Activated naive CD4-positive, alpha-beta T cell treated with anti-CD3 and anti-CD28 coated beads, Interleukin-2, amount 50 U/mL, for 24 hours (primary cell): ENCODE results near the gene HSD11B1.

Experiments
- H3K27ac Mint-ChIP-seq: one replicate; pipeline ENCODE4 v1.8.0; 2021; ENCODE audit warnings: mild to moderate bottlenecking, mixed read lengths
- H3K27me3 Mint-ChIP-seq: one replicate; pipeline ENCODE4 v1.8.0; 2021; ENCODE audit warnings: mixed read lengths
- H3K36me3 Mint-ChIP-seq: one replicate; pipeline ENCODE4 v1.8.0; 2021; ENCODE audit warnings: mixed read lengths
- H3K4me1 Mint-ChIP-seq: one replicate; pipeline ENCODE4 v1.8.0; 2021; ENCODE audit warnings: mixed read lengths
- H3K4me3 Mint-ChIP-seq: one replicate; pipeline ENCODE4 v1.8.0; 2021; ENCODE audit warnings: mild to moderate bottlenecking, mixed read lengths
- H3K9me3 Mint-ChIP-seq: one replicate; pipeline ENCODE4 v1.8.0; 2021; ENCODE audit warnings: mixed read lengths

Gene HSD11B1

DNA sequence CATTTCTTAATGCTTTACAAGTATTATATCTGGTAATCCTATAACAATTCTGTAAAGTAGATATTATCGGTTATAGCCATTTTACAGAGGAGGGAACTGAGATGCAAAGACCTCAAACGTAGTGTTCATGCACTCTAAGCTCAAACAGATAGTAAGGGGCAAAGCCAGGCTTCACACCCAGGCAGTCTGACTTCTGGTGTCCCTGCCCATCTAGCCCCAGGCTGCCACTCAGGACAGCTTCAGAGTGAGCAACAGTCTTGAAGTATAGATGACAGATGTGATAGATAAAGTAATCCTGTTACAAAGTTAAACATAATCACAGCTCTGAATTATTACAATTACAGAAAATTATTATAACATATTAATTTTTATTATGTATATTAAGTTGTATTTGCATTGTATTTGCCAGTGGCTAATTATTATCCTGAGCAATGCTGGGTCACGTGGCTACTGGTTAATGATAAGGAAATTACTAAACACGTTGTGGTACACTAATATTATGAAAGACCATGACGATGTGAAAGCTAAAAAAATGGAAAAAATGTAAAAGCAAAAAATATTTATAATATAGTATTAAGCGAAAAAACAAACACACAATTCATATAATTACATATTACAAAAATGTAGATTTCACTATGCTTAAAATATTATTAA lies 45.2 kb downstream of the HSD11B1 start:
- Mint-ChIP-seq H3K36me3 (no peaks in the 10 kb centered on the region), H3K27ac (peak overlapping the region; percentile 56), H3K9me3 (no peaks in the 10 kb centered on the region), H3K4me1 (peaks cover 76% of the 10 kb centered on the region), H3K27me3 (no peaks in the 10 kb centered on the region), H3K4me3 (peak overlapping the region; percentile 0)

GRCh38 chr1:209751627-209752231 lies 47.1 kb downstream of the HSD11B1 start:
- peak overlapping the region; percentile 79 for H3K4me3 Mint-ChIP-seq
- H3K4me1 Mint-ChIP-seq: peaks cover 81% of the 10 kb centered on the region
- peak overlapping the region; percentile 98 for H3K27ac Mint-ChIP-seq
- H3K9me3 Mint-ChIP-seq: no peaks in the 10 kb centered on the region
- no peaks in the 10 kb centered on the region for H3K27me3 Mint-ChIP-seq
- H3K36me3 Mint-ChIP-seq: peaks cover 6% of the 10 kb centered on the region

DNA sequence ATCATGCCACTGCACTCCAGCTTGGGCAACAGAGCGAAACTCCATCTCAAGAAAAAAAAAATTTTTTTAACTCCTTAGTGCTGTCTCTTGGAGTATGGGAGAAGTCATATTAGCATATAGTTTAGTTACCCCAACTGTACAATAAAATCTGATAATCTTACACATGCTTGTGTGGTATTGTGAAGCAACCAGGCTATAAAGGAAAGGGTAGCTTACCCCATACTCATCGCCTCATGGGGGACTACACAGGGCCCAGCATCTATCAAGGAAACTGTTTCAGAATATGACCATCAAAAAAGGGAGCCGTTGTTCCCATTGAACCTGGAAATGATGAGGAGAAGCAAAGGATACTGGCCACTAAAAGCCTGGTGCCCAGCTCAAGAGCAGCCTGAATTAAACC lies 48.2 kb downstream of the HSD11B1 start:
- no peaks in the 10 kb centered on the region for H3K27me3 Mint-ChIP-seq
- H3K4me1 Mint-ChIP-seq: peaks cover 72% of the 10 kb centered on the region
- no peak overlapping the region for H3K27ac Mint-ChIP-seq
- no peaks in the 10 kb centered on the region for H3K9me3 Mint-ChIP-seq
- peaks cover 6% of the 10 kb centered on the region for H3K36me3 Mint-ChIP-seq
- no peak overlapping the region for H3K4me3 Mint-ChIP-seq

- no peaks in the 10 kb centered on the region for H3K27me3 Mint-ChIP-seq
- H3K4me1 Mint-ChIP-seq: peaks cover 77% of the 10 kb centered on the region
- peak overlapping the region; percentile 95 for H3K4me3 Mint-ChIP-seq
- no peaks in the 10 kb centered on the region for H3K9me3 Mint-ChIP-seq
- H3K27ac Mint-ChIP-seq: peak overlapping the region; percentile 94
- H3K36me3 Mint-ChIP-seq: peaks cover 13% of the 10 kb centered on the region
These were observed 50.6 kb downstream of the HSD11B1 start for GRCh38 chr1:209755256-209755655.

DNA sequence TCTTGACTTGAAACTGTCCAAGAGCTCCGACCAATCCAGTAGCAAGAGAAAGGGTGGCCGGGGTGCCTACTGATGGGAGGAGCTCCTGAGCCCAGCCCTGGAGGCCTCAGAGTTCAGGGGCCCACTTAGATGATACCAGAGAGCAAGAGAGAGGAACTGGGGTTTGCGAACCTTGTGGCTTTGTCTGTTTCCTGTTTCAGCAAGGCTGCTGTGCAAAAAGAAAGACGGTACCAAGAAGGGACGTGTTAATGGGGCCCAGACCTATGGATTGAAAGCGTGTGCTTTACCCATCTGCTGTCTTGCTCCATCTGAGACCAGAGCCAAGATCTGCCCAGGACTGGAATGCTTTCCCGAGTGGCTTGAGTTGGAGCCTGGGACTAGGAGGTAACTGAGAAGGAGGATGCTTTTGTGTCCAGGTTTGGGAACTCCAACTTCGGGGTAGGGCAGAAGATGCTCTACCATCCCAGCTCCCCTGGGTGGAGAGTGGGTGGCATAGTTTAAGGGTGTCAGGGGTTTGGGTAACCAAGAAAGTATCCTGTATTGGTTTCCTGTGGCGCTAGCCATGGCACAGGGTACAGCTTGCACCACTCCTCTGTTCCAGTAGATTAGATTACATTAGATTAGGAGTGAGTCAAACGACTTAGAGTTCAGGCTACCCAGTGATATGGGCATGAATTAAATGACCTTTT lies 51.4 kb downstream of the HSD11B1 start, which contains the start of gene TRAF3IP3:
Gene TRAF3IP3, plus strand, starts transcription at position 128 of the 689 bp plus-strand sequence. CDS start 3,987 bp downstream, outside the sequence.
- peak within 1 kb of the TSS; percentile 95 for H3K4me3 Mint-ChIP-seq
- H3K9me3 Mint-ChIP-seq: no peaks in the 10 kb centered on the region
- peaks cover 15% of the 10 kb centered on the region for H3K36me3 Mint-ChIP-seq
- H3K27me3 Mint-ChIP-seq: no peaks in the 10 kb centered on the region
- H3K27ac Mint-ChIP-seq: peak within 1 kb of the TSS; percentile 94
- peaks cover 77% of the 10 kb centered on the region for H3K4me1 Mint-ChIP-seq

DNA sequence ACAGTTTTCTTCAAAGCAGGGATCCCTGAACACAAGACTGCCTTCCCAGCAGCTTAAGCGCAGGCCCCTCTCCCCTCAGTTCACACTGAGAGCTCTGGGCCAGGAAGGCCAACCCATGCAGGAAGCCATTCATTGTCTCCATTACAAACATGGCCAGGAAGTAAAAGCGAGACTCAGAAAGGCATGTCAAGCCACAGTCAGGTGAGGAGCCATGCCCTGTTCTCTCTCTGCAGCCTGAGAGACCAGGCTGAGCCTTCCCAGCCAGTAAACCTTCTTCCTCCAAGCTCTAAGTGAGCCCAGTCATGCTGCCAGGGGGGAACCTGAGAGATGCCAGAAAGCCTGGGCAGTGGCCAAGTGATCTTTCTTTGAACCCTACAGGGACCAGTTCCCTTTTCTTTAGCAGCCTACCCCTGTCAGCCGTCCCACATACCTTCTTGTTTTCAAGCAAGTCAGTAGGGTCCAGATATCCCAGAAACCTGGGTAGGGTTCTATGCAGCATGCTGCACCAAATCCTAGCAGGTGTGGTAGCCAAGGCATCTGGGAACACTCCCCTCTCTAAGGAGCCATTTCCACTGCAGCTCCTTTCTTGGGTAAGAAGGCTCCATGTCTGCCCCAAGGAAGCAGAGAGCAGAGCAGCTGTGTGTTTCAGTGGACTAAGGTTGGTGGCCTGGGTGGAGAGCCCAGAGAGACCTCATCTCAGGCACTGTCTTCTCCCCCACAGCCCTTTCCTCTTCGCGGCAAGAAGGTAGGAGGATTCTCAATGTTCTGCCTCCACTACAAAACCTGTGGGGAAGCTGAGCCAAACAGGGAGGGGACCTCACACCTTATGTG lies 52.2 kb downstream of the HSD11B1 start:
- peaks cover 20% of the 10 kb centered on the region for H3K36me3 Mint-ChIP-seq
- peak overlapping the region; percentile 94 for H3K27ac Mint-ChIP-seq
- no peaks in the 10 kb centered on the region for H3K27me3 Mint-ChIP-seq
- peak overlapping the region; percentile 95 for H3K4me3 Mint-ChIP-seq
- H3K9me3 Mint-ChIP-seq: no peaks in the 10 kb centered on the region
- H3K4me1 Mint-ChIP-seq: peaks cover 77% of the 10 kb centered on the region

DNA sequence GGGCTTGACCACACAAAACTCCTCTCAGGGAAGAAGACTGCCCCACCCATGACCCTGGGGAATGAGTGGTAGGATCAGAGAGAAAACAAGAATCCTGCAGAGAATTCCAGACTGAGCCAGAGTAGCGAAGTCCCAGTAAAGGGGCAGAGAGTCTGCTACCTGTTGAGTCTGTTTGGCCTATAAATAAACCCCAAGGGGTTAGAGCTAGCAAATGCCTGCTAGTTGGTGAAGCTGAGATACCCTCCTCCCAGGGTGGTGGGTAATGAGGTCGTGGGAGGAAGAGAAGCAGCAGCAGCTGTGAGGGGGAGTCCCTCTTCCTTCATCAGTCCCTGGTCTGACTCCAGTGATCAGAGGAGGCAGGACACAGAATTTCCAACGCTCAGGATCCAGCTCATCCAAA lies 53.8 kb downstream of the HSD11B1 start:
- Mint-ChIP-seq H3K4me1 (peaks cover 81% of the 10 kb centered on the region), H3K36me3 (peaks cover 30% of the 10 kb centered on the region), H3K4me3 (peak overlapping the region; percentile 95)

GRCh38 chr1:209759829-209760359 lies 55.2 kb downstream of the HSD11B1 start:
- Mint-ChIP-seq H3K4me3 (peak overlapping the region; percentile 65), H3K27me3 (no peaks in the 10 kb centered on the region), H3K27ac (peak overlapping the region; percentile 94), H3K4me1 (peaks cover 82% of the 10 kb centered on the region), H3K36me3 (peaks cover 36% of the 10 kb centered on the region), H3K9me3 (no peaks in the 10 kb centered on the region)

More for the DNA sequence above, 53.8 kb downstream of the HSD11B1 start:
- Mint-ChIP-seq H3K27ac (peak overlapping the region; percentile 94), H3K9me3 (no peaks in the 10 kb centered on the region), H3K27me3 (no peaks in the 10 kb centered on the region)

- H3K27me3 Mint-ChIP-seq: no peaks in the 10 kb centered on the region
- H3K4me3 Mint-ChIP-seq: peak overlapping the region; percentile 60
- H3K36me3 Mint-ChIP-seq: peaks cover 33% of the 10 kb centered on the region
- no peaks in the 10 kb centered on the region for H3K9me3 Mint-ChIP-seq
- peak overlapping the region; percentile 95 for H3K27ac Mint-ChIP-seq
- peaks cover 82% of the 10 kb centered on the region for H3K4me1 Mint-ChIP-seq
These were observed 56.5 kb downstream of the HSD11B1 start for GRCh38 chr1:209761011-209761635.

DNA sequence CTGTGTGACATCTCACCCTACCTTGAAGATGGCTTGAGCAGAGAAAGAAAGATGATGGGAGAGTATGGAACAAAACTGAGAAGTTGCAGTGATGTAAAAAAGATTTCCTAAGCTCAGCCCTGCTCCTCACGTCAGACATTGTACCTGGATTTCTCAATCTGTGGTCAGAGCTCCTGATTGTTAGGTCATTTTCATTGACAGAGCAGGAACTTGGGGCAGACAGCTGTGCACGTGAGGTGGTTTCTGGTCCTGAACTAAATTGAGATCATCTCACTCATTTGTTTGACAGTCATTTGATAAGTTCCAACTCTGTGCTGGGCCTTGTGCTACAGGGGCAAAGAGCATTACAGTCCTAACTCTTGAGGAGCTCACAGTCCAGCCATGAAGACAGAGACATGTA lies 61.4 kb downstream of the HSD11B1 start:
- Mint-ChIP-seq H3K27ac (peak overlapping the region; percentile 95), H3K9me3 (no peaks in the 10 kb centered on the region), H3K27me3 (no peaks in the 10 kb centered on the region), H3K36me3 (peaks cover 34% of the 10 kb centered on the region), H3K4me3 (peak overlapping the region; percentile 76), H3K4me1 (peaks cover 78% of the 10 kb centered on the region)

DNA sequence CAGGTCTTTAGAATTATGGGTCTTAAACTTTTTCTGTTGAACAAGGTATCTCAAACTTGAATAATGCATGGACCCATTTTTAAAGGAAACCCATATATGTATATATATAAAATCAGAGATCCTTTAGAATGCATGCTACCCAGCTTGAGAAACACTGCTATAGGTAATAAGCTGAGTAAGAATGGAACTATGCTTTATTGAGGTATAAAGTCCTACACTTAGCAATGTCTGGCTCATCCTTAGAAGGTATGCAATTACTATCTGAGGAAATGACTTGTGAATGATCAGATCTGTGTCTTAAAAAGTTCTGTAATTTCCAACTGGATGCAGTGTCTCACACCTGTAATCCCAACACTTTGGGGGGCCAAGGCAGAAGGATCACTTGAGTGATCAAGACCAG lies 62.5 kb downstream of the HSD11B1 start:
- H3K36me3 Mint-ChIP-seq: peaks cover 26% of the 10 kb centered on the region

DNA sequence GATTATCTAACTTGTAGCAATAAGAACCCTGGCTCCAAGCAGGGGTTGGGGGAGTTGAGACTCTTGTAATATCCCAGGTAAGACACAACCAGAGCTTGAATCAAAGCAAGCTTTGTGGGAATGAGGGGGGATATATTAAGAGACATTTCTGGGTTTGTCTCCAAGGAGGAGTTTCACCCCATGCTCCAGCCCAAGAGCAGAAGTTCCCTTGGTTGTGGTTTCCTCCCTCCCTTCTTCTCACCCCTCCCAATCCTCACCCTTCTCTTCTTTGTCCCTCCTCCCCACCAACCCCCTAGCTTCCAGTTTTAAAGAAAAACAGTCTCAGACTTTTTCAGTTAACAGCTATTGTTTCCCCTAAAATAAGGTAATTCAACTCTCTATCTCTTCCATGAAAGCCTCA lies 63.1 kb downstream of the HSD11B1 start:
- Mint-ChIP-seq H3K27me3 (no peaks in the 10 kb centered on the region), H3K4me3 (no peak overlapping the region), H3K27ac (no peak overlapping the region), H3K36me3 (peaks cover 26% of the 10 kb centered on the region), H3K9me3 (no peaks in the 10 kb centered on the region), H3K4me1 (peaks cover 61% of the 10 kb centered on the region)

More for the DNA sequence above, 62.5 kb downstream of the HSD11B1 start:
- no peaks in the 10 kb centered on the region for H3K9me3 Mint-ChIP-seq
- H3K4me3 Mint-ChIP-seq: no peak overlapping the region
- H3K4me1 Mint-ChIP-seq: peaks cover 68% of the 10 kb centered on the region
- H3K27ac Mint-ChIP-seq: peak overlapping the region; percentile 95
- no peaks in the 10 kb centered on the region for H3K27me3 Mint-ChIP-seq

- no peak overlapping the region for H3K27ac Mint-ChIP-seq
- H3K4me3 Mint-ChIP-seq: no peak overlapping the region
- H3K4me1 Mint-ChIP-seq: peaks cover 55% of the 10 kb centered on the region
- peaks cover 25% of the 10 kb centered on the region for H3K36me3 Mint-ChIP-seq
- no peaks in the 10 kb centered on the region for H3K27me3 Mint-ChIP-seq
- H3K9me3 Mint-ChIP-seq: no peaks in the 10 kb centered on the region
These were observed 63.7 kb downstream of the HSD11B1 start for GRCh38 chr1:209768354-209768774.

DNA sequence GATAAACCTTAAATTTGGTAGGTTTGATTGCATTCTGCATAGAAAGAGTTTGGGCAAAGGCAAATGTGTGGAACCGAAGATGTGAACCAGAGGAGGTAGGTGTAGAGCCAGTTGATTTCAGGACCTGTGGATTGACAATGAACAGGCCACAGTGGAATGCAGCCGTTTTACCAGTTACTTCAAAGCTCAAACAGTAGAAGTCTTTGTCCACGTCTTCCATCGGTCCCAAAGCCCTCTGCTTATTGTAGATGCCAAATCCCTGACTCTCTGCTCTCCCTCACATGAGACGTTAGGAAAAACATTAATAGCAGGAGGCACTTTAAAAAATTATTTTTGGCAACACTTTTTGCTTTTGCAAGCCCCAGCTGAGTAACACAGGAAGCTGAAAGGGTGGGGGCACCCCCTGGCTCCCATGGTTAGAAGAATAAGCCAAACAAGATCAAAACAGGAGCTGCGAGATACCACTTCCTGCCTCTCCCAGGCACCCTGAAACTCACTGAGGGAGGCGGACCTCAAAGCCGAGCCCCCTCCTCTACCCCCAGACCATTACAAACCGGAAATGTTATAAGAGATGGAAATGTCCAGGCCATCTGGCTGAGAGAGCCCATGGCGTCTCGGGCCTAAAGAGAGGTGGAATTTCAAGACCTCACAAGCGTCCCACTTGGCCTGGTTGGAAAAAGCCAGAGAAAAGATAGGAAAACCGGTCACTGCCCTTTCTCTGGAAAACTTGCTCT lies 64.7 kb downstream of the HSD11B1 start:
- H3K9me3 Mint-ChIP-seq: no peaks in the 10 kb centered on the region
- H3K27ac Mint-ChIP-seq: no peak overlapping the region
- no peaks in the 10 kb centered on the region for H3K27me3 Mint-ChIP-seq
- peaks cover 21% of the 10 kb centered on the region for H3K36me3 Mint-ChIP-seq
- peaks cover 45% of the 10 kb centered on the region for H3K4me1 Mint-ChIP-seq
- no peak overlapping the region for H3K4me3 Mint-ChIP-seq
